Urinary bladder (tissue), 4 donors: ENCODE measurements around the gene TLE1. TPM values are rescaled to one million over a fixed set of nuclear protein-coding genes. Genes with fewer than 3 reads are reported as not detected.

ENCODE experiments used
- DNase-seq: peaks from one replicate; pipeline ENCODE4 v3.0.0-alpha.2; 2015; ENCODE audit errors: extremely low spot score
- H3K27ac ChIP-seq: one replicate; pipeline ENCODE4 v1.5.1; 2013; ENCODE audit warnings: low read depth, mild to moderate bottlenecking, moderate library complexity
- H3K36me3 ChIP-seq: one replicate; pipeline ENCODE4 v1.6.1; 2013; ENCODE audit warnings: mild to moderate bottlenecking, moderate library complexity; ENCODE audit not compliant: insufficient read depth
- H3K4me1 ChIP-seq: one replicate; pipeline ENCODE4 v1.6.1; 2013; ENCODE audit warnings: mild to moderate bottlenecking, moderate library complexity; ENCODE audit not compliant: insufficient read depth
- H3K4me3 ChIP-seq: one replicate; pipeline ENCODE4 v1.5.1; 2013; ENCODE audit warnings: low read depth, low read length
- WGBS: extraction: QIAGEN DNeasy Blood & Tissue Kit; methylation state at CpG from one replicate; pipeline ENCODE4 v1.1.7; 2013; 5-methylcytosine and 5-hydroxymethylcytosine counted together
- polyA plus RNA-seq: library from polyadenylated mRNA; stranded (reverse); fragments of 200-250 nt; gene quantifications from one replicate; pipeline ENCODE4 v1.2.3, GENCODE V29; 2013
- total RNA-seq: library from RNA; depleted of rRNA; stranded (reverse); fragments of >200 nt; gene quantifications from one replicate; pipeline ENCODE4 v1.2.3, GENCODE V29; 2014
- donor health status: healthy with polysubstance abuse.
- donor health status: healthy.

The TLE1 gene
- total and polyA plus RNA-seq, 2 donors, result 37.6 to 52.7 TPM

- DNase-seq, result no peak
- no peaks in the 10 kb centered on the region for H3K4me1 ChIP-seq
- 73% methylated on average over 15 of the region's 15 CpGs for WGBS
- no peak overlapping the region for H3K4me3 ChIP-seq
- no peak overlapping the region for H3K27ac ChIP-seq
- no peaks in the 10 kb centered on the region for H3K36me3 ChIP-seq
Observed at GRCh38 chr9:81592887-81593266, 96.5 kb downstream of the TLE1 start.

GRCh38 chr9:81591791-81592190 lies 97.6 kb downstream of the TLE1 start:
- Histone ChIP-seq H3K27ac (no peak overlapping the region), H3K4me3 (no peak overlapping the region), H3K4me1 (no peaks in the 10 kb centered on the region), H3K36me3 (no peaks in the 10 kb centered on the region)
- DNase-seq, result no peak
- WGBS, result 96% methylated on average over 10 of the region's 12 CpGs

GRCh38 chr9:81590688-81591087 lies 98.7 kb downstream of the TLE1 start:
- no peak for DNase-seq
- Histone ChIP-seq H3K4me1 (no peaks in the 10 kb centered on the region), H3K27ac (no peak overlapping the region), H3K36me3 (no peaks in the 10 kb centered on the region), H3K4me3 (no peak overlapping the region)
- 96% methylated on average over 16 of the region's 16 CpGs for WGBS

- DNase-seq, result no peak
- 96% methylated on average over 9 of the region's 9 CpGs for WGBS
- Histone ChIP-seq H3K36me3 (no peaks in the 10 kb centered on the region), H3K27ac (no peak overlapping the region), H3K4me1 (no peaks in the 10 kb centered on the region), H3K4me3 (no peak overlapping the region)
Observed at GRCh38 chr9:81589819-81590218, 99.5 kb downstream of the TLE1 start.

- Histone ChIP-seq H3K4me1 (no peaks in the 10 kb centered on the region), H3K36me3 (no peaks in the 10 kb centered on the region), H3K4me3 (no peak overlapping the region), H3K27ac (no peak overlapping the region)
- 96% methylated on average over 5 of the region's 5 CpGs for WGBS
- no peak for DNase-seq
Observed at GRCh38 chr9:81589392-81589791, 100.0 kb downstream of the TLE1 start.

- WGBS, result 74% methylated on average over 15 of the region's 15 CpGs
- Histone ChIP-seq H3K27ac (no peak overlapping the region), H3K4me1 (no peaks in the 10 kb centered on the region), H3K4me3 (no peak overlapping the region), H3K36me3 (no peaks in the 10 kb centered on the region)
- DNase-seq, result peak; percentile 56
Observed at GRCh38 chr9:81588148-81588871, 101.0 kb downstream of the TLE1 start.

GRCh38 chr9:81586786-81587185 lies 102.6 kb downstream of the TLE1 start:
- Histone ChIP-seq H3K4me1 (no peaks in the 10 kb centered on the region), H3K4me3 (no peak overlapping the region), H3K36me3 (no peaks in the 10 kb centered on the region), H3K27ac (no peak overlapping the region)
- 95% methylated on average over 1 of the region's 1 CpG for WGBS
- no peak for DNase-seq

GRCh38 chr9:81585191-81585763 lies 104.1 kb downstream of the TLE1 start:
- no peak overlapping the region for H3K4me3 ChIP-seq
- no peaks in the 10 kb centered on the region for H3K36me3 ChIP-seq
- no peak for DNase-seq
- H3K27ac ChIP-seq, result no peak overlapping the region
- 86% methylated on average over 11 of the region's 11 CpGs for WGBS
- no peaks in the 10 kb centered on the region for H3K4me1 ChIP-seq

- Histone ChIP-seq H3K27ac (no peak overlapping the region), H3K36me3 (no peaks in the 10 kb centered on the region), H3K4me1 (no peaks in the 10 kb centered on the region), H3K4me3 (no peak overlapping the region)
- 93% methylated on average over 8 of the region's 8 CpGs for WGBS
- no peak for DNase-seq
Observed at GRCh38 chr9:81584099-81584498, 105.2 kb downstream of the TLE1 start.

GRCh38 chr9:81581986-81582385 lies 107.4 kb downstream of the TLE1 start:
- 84% methylated on average over 3 of the region's 3 CpGs for WGBS
- no peak overlapping the region for H3K4me3 ChIP-seq
- no peak overlapping the region for H3K27ac ChIP-seq
- H3K36me3 ChIP-seq, result no peaks in the 10 kb centered on the region
- no peak for DNase-seq
- H3K4me1 ChIP-seq, result no peaks in the 10 kb centered on the region

- Histone ChIP-seq H3K27ac (no peak overlapping the region), H3K4me1 (no peaks in the 10 kb centered on the region), H3K36me3 (no peaks in the 10 kb centered on the region), H3K4me3 (no peak overlapping the region)
- WGBS, result 79% methylated on average over 4 of the region's 4 CpGs
- no peak for DNase-seq
Observed at GRCh38 chr9:81579381-81579780, 110.0 kb downstream of the TLE1 start.

GRCh38 chr9:81578606-81579005 lies 110.7 kb downstream of the TLE1 start:
- Histone ChIP-seq H3K27ac (no peak overlapping the region), H3K36me3 (no peaks in the 10 kb centered on the region), H3K4me3 (no peak overlapping the region), H3K4me1 (no peaks in the 10 kb centered on the region)
- DNase-seq, result no peak

- no peaks in the 10 kb centered on the region for H3K4me1 ChIP-seq
- no peak for DNase-seq
- 29% methylated on average over 2 of the region's 2 CpGs for WGBS
- no peaks in the 10 kb centered on the region for H3K36me3 ChIP-seq
- H3K27ac ChIP-seq, result no peak overlapping the region
- no peak overlapping the region for H3K4me3 ChIP-seq
Observed at GRCh38 chr9:81575956-81576355, 113.4 kb downstream of the TLE1 start.

- 84% methylated on average over 2 of the region's 2 CpGs for WGBS
- Histone ChIP-seq H3K36me3 (no peaks in the 10 kb centered on the region), H3K27ac (no peak overlapping the region), H3K4me1 (no peaks in the 10 kb centered on the region), H3K4me3 (no peak overlapping the region)
- no peak for DNase-seq
Observed at GRCh38 chr9:81574405-81574804, 114.9 kb downstream of the TLE1 start.
